Peyer's patch (tissue), 4 donors: Measurements from ENCODE around the gene SCN5A.

Source experiments
- CTCF ChIP-seq, 6 experiments: fragments of 450-650 bp in 4 of 6; fragments of 200-600 bp in 2 of 6; sonication (generic) in 1 of 6; IDR thresholded peaks; one replicate each; pipeline ENCODE4 v1.5.1; 2017 to 2019; ENCODE audit warnings: antibody characterized with exemption in 6 of 6, mild to moderate bottlenecking in 3 of 6, moderate library complexity in 1 of 6
- POLR2A ChIP-seq, 2 donors: fragments of 450-650 bp; IDR thresholded peaks; one replicate each; pipeline ENCODE4 v1.5.1; 2017; ENCODE audit warnings: antibody characterized with exemption in 2 of 2, mild to moderate bottlenecking in 2 of 2, moderate library complexity in 2 of 2

- TF ChIP-seq POLR2A (IDR thresholded peaks at IDR 0.05), result no peak
- no peak for TF ChIP-seq CTCF (IDR thresholded peaks at IDR 0.05)
Measured at GRCh38 chr3:38599886-38600285, 49.6 kb downstream of the SCN5A start.
